ENCODE data around the gene PMPCA. TPM values are rescaled to one million over a fixed set of nuclear protein-coding genes. Genes with fewer than 3 reads are reported as not detected.

PMPCA gene
- total and polyA plus RNA-seq, 12 donors = 59.3 to 85.2 (median 75.4) TPM

DNA sequence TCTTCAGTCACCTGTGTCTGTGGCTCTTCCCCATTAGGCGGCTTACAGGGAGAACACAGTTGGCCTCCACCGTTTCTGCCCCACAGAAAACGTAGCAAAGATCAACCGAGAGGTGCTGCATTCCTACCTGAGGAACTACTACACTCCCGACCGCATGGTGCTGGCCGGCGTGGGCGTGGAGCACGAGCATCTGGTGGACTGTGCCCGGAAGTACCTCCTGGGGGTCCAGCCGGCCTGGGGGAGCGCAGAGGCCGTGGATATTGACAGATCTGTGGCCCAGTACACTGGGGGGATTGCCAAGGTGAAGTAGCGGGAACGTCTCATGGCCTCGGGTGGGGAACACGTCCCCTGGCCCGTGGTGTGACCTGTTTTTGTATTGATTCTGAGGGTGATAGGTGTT lies 6.5 kb downstream of the PMPCA start:
- TF ChIP-seq, protein P1, sequence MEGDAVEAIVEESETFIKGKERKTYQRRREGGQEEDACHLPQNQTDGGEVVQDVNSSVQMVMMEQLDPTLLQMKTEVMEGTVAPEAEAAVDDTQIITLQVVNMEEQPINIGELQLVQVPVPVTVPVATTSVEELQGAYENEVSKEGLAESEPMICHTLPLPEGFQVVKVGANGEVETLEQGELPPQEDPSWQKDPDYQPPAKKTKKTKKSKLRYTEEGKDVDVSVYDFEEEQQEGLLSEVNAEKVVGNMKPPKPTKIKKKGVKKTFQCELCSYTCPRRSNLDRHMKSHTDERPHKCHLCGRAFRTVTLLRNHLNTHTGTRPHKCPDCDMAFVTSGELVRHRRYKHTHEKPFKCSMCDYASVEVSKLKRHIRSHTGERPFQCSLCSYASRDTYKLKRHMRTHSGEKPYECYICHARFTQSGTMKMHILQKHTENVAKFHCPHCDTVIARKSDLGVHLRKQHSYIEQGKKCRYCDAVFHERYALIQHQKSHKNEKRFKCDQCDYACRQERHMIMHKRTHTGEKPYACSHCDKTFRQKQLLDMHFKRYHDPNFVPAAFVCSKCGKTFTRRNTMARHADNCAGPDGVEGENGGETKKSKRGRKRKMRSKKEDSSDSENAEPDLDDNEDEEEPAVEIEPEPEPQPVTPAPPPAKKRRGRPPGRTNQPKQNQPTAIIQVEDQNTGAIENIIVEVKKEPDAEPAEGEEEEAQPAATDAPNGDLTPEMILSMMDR (IDR thresholded peaks at IDR 0.05) = no peak
- intact Hi-C loops (cut with DNase I) = no loop called here
- no peaks in the 10 kb centered on the region for H3K9me3 ChIP-seq
- H3K27me3 ChIP-seq = no peaks in the 10 kb centered on the region
- H3K4me1 ChIP-seq = peaks cover 0 to 9% (median 2%) of the 10 kb centered on the region in 9 donors
- H3K27ac ChIP-seq = no peak overlapping the region
- H3K4me3 ChIP-seq = no peak overlapping the region
- WGBS, 2 donors = 93 to 94% methylated on average over 19 of the region's 19 CpGs
- H3K36me3 ChIP-seq = peaks cover 4 to 100% (median 72%) of the 10 kb centered on the region in 9 donors
- ATAC-seq (no peak), DNase-seq (no peak)

DNA sequence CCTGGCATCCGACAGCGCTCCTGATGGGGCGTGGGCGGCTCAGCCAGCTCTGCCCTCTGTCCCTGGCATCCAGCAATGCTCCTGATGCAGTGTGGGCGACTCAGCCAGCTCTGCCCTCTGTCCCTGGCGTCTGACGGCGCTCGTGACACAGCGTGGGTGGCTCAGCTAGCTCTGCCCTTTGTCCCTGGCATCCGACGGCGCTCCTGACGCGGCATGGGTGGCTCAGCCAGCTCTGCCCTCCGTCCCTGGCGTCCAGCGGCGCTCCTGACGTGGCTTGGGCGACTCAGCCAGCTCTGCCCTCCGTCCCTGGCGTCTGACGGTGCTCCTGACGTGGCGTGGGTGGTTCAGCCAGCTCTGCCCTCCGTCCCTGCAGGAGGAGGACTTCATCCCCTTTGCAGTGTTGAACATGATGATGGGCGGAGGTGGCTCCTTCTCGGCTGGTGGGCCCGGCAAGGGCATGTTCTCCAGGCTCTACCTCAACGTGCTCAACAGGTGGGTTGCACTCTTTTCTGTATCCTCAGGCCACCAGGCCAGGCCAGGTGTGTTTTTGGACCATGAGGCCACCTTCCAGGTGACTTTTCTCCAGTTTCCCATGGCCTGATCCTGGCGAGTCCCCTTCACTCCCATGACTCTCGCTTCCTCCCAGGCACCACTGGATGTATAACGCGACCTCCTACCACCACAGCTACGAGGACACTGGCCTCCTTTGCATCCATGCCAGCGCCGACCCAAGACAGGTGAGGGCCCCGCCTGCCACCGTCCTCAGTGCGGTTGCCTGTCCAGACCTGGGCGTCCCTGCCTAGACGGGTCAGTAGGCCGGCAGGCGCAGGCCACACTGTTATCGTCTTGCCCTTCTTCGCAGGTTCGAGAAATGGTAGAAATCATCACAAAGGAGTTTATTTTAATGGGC lies 8.0 kb downstream of the PMPCA start:
- no peak for DNase-seq
- TF ChIP-seq, protein P1 (IDR thresholded peaks at IDR 0.05) = no peak
- Histone ChIP-seq H3K36me3 (peaks cover 4 to 100% (median 79%) of the 10 kb centered on the region in 9 donors), H3K27me3 (no peaks in the 10 kb centered on the region), H3K9me3 (no peaks in the 10 kb centered on the region), H3K27ac (no peak overlapping the region), H3K4me1 (no peaks in the 10 kb centered on the region), H3K4me3 (no peak overlapping the region)
- WGBS, 2 donors = 95 to 96% methylated on average over 48 of the region's 48 CpGs
- ATAC-seq = no peak
- intact Hi-C loops (cut with DNase I) = no loop called here

DNA sequence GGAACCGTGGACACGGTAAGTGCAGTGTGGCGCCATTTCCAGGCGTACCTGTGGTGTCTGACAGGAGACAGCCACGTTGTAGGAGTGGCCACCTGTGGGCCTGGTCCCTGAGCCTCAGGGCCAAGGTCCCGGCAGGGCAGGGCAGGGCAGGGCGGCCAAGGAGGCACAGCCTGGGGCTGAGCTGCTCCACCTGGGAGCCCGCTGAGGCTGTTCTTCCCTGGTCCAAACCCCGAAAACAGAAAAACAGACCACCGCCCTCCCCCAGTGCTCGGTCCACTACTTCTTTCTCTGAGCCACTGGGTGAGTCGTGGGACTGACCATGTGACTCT lies 8.6 kb downstream of the PMPCA start:
- ATAC-seq = no peak
- H3K27ac ChIP-seq = no peak overlapping the region
- H3K4me1 ChIP-seq = no peaks in the 10 kb centered on the region
- H3K4me3 ChIP-seq = no peak overlapping the region
- intact Hi-C loops (cut with DNase I) = no loop called here
- TF ChIP-seq, protein P1 (IDR thresholded peaks at IDR 0.05) = no peak
- peaks cover 4 to 100% (median 79%) of the 10 kb centered on the region in 9 donors for H3K36me3 ChIP-seq
- H3K27me3 ChIP-seq = no peaks in the 10 kb centered on the region
- 94 to 95% methylated on average over 12 of the region's 12 CpGs for WGBS, 2 donors
- no peaks in the 10 kb centered on the region for H3K9me3 ChIP-seq
- no peak for DNase-seq

DNA sequence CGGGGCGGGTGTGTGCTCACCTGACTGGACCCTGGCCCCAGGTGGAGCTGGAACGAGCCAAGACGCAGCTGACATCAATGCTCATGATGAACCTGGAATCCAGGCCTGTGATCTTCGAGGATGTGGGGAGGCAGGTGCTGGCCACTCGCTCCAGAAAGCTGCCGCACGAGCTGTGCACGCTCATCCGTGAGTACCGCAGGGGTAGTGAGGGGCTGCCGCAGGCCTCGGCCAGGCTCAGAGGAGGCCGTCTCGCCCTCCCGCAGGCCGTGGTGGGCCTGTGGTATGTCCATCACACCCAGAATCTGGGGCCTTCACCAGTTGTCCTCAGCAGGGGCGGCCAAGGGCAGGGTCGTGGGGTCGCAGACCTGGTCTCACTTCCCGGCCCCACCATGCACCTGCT lies 11.3 kb downstream of the PMPCA start:
- H3K4me3 ChIP-seq = no peak overlapping the region
- H3K4me1 ChIP-seq = no peaks in the 10 kb centered on the region
- DNase-seq (no peak), ATAC-seq (no peak)
- H3K27me3 ChIP-seq = no peaks in the 10 kb centered on the region
- WGBS, 2 donors = 90 to 93% methylated on average over 21 of the region's 21 CpGs
- H3K9me3 ChIP-seq = no peaks in the 10 kb centered on the region
- no peak overlapping the region for H3K27ac ChIP-seq
- peaks cover 4 to 95% (median 69%) of the 10 kb centered on the region in 9 donors for H3K36me3 ChIP-seq
- TF ChIP-seq, protein P1 (IDR thresholded peaks at IDR 0.05) = no peak
- intact Hi-C loops (cut with DNase I) = no loop called here

All from heart right ventricle (tissue), 16 donors.